GM21381 (cell line): ENCODE measurements around the gene OR8H3.
"Not testable (repeated sequence)": the region's sequence is repeated elsewhere in the genome, so short reads cannot be mapped to it uniquely, and the experiment has no call there.

Source experiments
- ATAC-seq: cut with Tn5 transposase; IDR thresholded peaks from one replicate; pipeline ENCODE4 v1.9.1; 2021; ENCODE audit warnings: mild to moderate bottlenecking, moderate library complexity; ENCODE audit not compliant: unreplicated experiment

Gene OR8H3

GRCh38 chr11:56122073-56122472 lies at the start of gene OR8H3:
OR8H3 (plus strand) TSS chr11:56122373; CDS start chr11:56122373, 0 bp downstream.
- no peak for ATAC-seq

- no peak for ATAC-seq
Observed at GRCh38 chr11:56089697-56090096, 32.5 kb upstream of the OR8H3 start.

GRCh38 chr11:56093008-56093407 lies 29.2 kb upstream of the OR8H3 start, which contains the start of gene OR8I2:
OR8I2 (plus strand) TSS chr11:56093308; CDS start chr11:56093308, 0 bp downstream.
- ATAC-seq, result no peak

- ATAC-seq, result no peak
Observed at GRCh38 chr11:56103210-56103737, 18.9 kb upstream of the OR8H3 start, which contains the start of gene OR8H2. OR8H2 (plus strand) TSS chr11:56103687; CDS start chr11:56105043, 1,356 bp downstream.

- ATAC-seq, result no peak
Observed at GRCh38 chr11:56140151-56140661, 18.0 kb downstream of the OR8H3 start, which contains the start of gene OR8J3. OR8J3 (minus strand) TSS chr11:56140201; CDS start chr11:56137718, 2,483 bp downstream.

GRCh38 chr11:56143681-56144080 lies 21.5 kb downstream of the OR8H3 start:
- not testable (repeated sequence) for ATAC-seq

GRCh38 chr11:56151376-56151775 lies 29.2 kb downstream of the OR8H3 start:
- ATAC-seq, result no peak

GRCh38 chr11:56152333-56152732 lies 30.2 kb downstream of the OR8H3 start:
- no peak for ATAC-seq

- ATAC-seq, result no peak
Observed at GRCh38 chr11:56160217-56160616, 38.0 kb downstream of the OR8H3 start, which contains the start of gene OR8K5. OR8K5 (minus strand) TSS chr11:56160317; CDS start chr11:56160317, 0 bp downstream.

GRCh38 chr11:56163804-56164203 lies 41.6 kb downstream of the OR8H3 start:
- ATAC-seq, result no peak

GRCh38 chr11:56172256-56172830 lies 50.2 kb downstream of the OR8H3 start:
- ATAC-seq, result no peak
